K562 treated with DMSO at 1 percent for 24 hours (cell line): Measurements from ENCODE around the gene CSTB. TPM values are rescaled to one million over a fixed set of nuclear protein-coding genes. Genes with fewer than 3 reads are reported as not detected.

Experiments
- total RNA-seq: library from RNA; unstranded; fragments of 300-600 nt; gene quantifications from 2 replicates; pipeline ENCODE4 v1.2.3, GENCODE V29; 2022; ENCODE audit warnings: low read depth; ENCODE audit not compliant: insufficient read depth

Gene CSTB, protein sequence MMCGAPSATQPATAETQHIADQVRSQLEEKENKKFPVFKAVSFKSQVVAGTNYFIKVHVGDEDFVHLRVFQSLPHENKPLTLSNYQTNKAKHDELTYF
- 53.5 and 56.9 TPM in 2 replicates for total RNA-seq

DNA sequence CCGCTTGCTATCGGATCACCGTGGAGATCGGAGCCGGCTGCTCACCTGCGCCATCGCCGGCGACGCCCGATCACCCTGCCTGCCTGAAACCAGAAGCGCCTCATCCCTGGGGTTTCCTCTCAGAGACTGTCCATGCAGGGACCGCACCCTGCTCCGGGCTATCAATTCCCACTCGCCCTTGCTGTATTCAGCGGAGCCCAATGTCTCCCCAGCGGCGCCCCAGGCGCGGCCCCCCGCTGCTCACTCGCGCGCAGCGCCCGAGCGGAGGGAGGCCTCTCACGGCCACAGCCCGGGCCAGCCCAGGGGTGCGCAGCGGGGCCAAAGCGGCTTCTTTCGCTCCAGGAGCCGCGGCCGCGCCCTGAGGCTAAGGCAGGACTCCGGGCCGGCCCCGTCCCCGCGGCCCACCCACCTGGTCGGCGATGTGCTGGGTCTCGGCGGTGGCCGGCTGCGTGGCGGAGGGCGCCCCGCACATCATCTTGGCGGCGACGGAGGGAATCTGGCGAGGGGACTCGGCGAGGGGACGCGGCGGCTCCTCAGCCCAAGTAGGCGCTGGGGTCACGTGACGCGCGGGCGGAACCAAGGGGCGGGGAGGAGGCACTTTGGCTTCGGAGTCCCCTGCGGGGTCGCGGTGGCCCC lies at the start of gene CSTB:
TSS of gene CSTB (minus strand) at position 514 of the 636 bp plus-strand sequence. CDS start at position 475, 39 bp downstream.

DNA sequence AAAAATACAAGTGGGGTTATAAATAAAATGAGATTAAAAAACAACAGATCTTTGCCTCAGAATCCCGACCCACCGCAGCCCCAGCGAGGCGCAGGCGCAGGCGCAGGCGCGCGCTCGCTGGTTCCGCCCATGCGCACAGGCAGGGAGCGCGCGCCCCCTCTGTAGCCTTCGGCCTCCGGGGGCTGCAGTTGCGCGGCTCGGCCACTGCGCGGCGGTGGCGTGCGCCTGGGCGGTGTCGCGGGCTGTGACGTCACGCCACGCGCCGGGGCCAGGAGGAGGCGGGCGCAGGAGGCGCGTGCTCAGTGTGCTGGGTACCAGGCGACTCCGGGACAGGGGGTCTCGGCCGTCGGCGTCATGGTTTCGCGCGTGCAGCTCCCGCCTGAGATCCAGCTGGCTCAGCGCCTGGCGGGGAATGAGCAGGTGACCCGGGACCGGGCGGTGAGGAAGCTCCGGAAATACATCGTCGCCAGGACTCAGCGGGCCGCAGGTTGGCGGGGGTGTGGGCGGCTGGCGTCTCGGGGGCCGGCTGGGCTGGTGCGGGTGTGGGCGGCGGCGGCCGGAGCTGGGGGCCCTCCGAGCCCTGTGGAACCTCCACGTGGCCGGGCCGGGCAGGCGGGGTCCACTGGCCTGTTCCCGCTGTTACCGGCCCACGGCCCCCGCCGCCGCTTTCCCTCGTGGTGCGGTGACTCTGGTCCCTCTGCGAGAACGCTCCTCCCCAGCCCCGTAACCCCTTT lies 13.3 kb upstream of the CSTB start, which contains the start of gene RRP1:
TSS of gene RRP1 (plus strand) at position 302 of the 734 bp plus-strand sequence. CDS start at position 355, 53 bp downstream.

Other genes with a start within 250 kb of the CSTB start
- gene HSF2BP, start 116.8 kb downstream of the CSTB start, total RNA-seq, result 0.29 TPM in 1 of 2 replicates, not detected in the other
- 24.4 and 27.0 TPM in 2 replicates for gene RRP1B, start 116.7 kb downstream of the CSTB start, total RNA-seq
- gene PDXK, start 57.2 kb downstream of the CSTB start, total RNA-seq, result 71.4 and 82.4 TPM in 2 replicates
- 24.6 and 26.5 TPM in 2 replicates for gene RRP1, start 13.3 kb upstream of the CSTB start, total RNA-seq
- gene AGPAT3, start 88.9 kb upstream of the CSTB start, total RNA-seq, result 51.0 and 51.8 TPM in 2 replicates
- 19.1 and 20.2 TPM in 2 replicates for gene TRAPPC10, start 236.0 kb upstream of the CSTB start, total RNA-seq